Renal pelvis (tissue), 12 donors: ENCODE measurements around the gene NFKB1. TPM values are rescaled to one million over a fixed set of nuclear protein-coding genes. Genes with fewer than 3 reads are reported as not detected.
"Not testable (repeated sequence)": the region's sequence is repeated elsewhere in the genome, so short reads cannot be mapped to it uniquely, and the experiment has no call there.

Experiments used
- DNase-seq: peaks from one replicate; pipeline ENCODE4 v3.0.0-alpha.2; 2013
- long read RNA-seq, 16 experiments: transcript quantifications; one replicate each; lab custom pipeline, GENCODE V29; 2026
- polyA plus RNA-seq, 3 donors: library from polyadenylated mRNA; unstranded; fragments of 120-200 nt; gene quantifications; one replicate each; pipeline ENCODE4 v1.2.1, GENCODE V29; 2013; ENCODE audit not compliant: insufficient read length in 3 of 3

Gene NFKB1, protein sequence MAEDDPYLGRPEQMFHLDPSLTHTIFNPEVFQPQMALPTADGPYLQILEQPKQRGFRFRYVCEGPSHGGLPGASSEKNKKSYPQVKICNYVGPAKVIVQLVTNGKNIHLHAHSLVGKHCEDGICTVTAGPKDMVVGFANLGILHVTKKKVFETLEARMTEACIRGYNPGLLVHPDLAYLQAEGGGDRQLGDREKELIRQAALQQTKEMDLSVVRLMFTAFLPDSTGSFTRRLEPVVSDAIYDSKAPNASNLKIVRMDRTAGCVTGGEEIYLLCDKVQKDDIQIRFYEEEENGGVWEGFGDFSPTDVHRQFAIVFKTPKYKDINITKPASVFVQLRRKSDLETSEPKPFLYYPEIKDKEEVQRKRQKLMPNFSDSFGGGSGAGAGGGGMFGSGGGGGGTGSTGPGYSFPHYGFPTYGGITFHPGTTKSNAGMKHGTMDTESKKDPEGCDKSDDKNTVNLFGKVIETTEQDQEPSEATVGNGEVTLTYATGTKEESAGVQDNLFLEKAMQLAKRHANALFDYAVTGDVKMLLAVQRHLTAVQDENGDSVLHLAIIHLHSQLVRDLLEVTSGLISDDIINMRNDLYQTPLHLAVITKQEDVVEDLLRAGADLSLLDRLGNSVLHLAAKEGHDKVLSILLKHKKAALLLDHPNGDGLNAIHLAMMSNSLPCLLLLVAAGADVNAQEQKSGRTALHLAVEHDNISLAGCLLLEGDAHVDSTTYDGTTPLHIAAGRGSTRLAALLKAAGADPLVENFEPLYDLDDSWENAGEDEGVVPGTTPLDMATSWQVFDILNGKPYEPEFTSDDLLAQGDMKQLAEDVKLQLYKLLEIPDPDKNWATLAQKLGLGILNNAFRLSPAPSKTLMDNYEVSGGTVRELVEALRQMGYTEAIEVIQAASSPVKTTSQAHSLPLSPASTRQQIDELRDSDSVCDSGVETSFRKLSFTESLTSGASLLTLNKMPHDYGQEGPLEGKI
- 10 to 100 TPM; 23.9 to 27.9 (median 27.8) TPM for polyA plus RNA-seq
- long read RNA-seq, donor 1, partial matches to known transcripts = 7 of 9 reads
- long read RNA-seq, donor 1, other reads (novel, unspliced or antisense) = 0 of 9 reads
- long read RNA-seq, donor 2, full-length matches to known transcripts = 4 of 22 reads
- long read RNA-seq, donor 2, partial matches to known transcripts = 18 of 22 reads
- long read RNA-seq, donor 2, other reads (novel, unspliced or antisense) = 0 of 22 reads
- long read RNA-seq, donor 3, partial matches to known transcripts = 0 of 2 reads
- long read RNA-seq, donor 3, other reads (novel, unspliced or antisense) = 0 of 2 reads
- long read RNA-seq, donor 4, partial matches to known transcripts = 7 of 8 reads
- long read RNA-seq, donor 4, other reads (novel, unspliced or antisense) = 0 of 8 reads
- long read RNA-seq, donor 5, partial matches to known transcripts = 0 of 1 reads
- long read RNA-seq, donor 5, other reads (novel, unspliced or antisense) = 0 of 1 reads
- long read RNA-seq, donor 6, full-length matches to known transcripts = 1 of 9 reads
- long read RNA-seq, donor 6, partial matches to known transcripts = 8 of 9 reads
- long read RNA-seq, donor 6, other reads (novel, unspliced or antisense) = 0 of 9 reads
- long read RNA-seq, donor 7, full-length matches to known transcripts = 4 of 9 reads
- long read RNA-seq, donor 7, partial matches to known transcripts = 5 of 9 reads
- long read RNA-seq, donor 7, other reads (novel, unspliced or antisense) = 0 of 9 reads
- long read RNA-seq, donor 8, partial matches to known transcripts = 8 of 8 reads
- long read RNA-seq, donor 8, other reads (novel, unspliced or antisense) = 0 of 8 reads
- long read RNA-seq, donor 9, full-length matches to known transcripts = 3 of 10 reads
- long read RNA-seq, donor 9, partial matches to known transcripts = 7 of 10 reads
- long read RNA-seq, donor 9, other reads (novel, unspliced or antisense) = 0 of 10 reads
- long read RNA-seq, donor 10, full-length matches to known transcripts = 4 of 4 reads
- long read RNA-seq, donor 10, partial matches to known transcripts = 0 of 4 reads
- long read RNA-seq, donor 10, other reads (novel, unspliced or antisense) = 0 of 4 reads
- long read RNA-seq, donor 11 = 0 reads
- long read RNA-seq, donor 12, full-length matches to known transcripts = 4 of 15 reads
- long read RNA-seq, donor 12, partial matches to known transcripts = 11 of 15 reads
- long read RNA-seq, donor 12, other reads (novel, unspliced or antisense) = 0 of 15 reads
- long read RNA-seq, donor 13, full-length matches to known transcripts = 4 of 4 reads
- long read RNA-seq, donor 13, partial matches to known transcripts = 0 of 4 reads
- long read RNA-seq, donor 13, other reads (novel, unspliced or antisense) = 0 of 4 reads
- long read RNA-seq, donor 14, full-length matches to known transcripts = 8 of 29 reads
- long read RNA-seq, donor 14, partial matches to known transcripts = 21 of 29 reads
- long read RNA-seq, donor 14, other reads (novel, unspliced or antisense) = 0 of 29 reads
- long read RNA-seq, donor 15, full-length matches to known transcripts = 4 of 24 reads
- long read RNA-seq, donor 15, partial matches to known transcripts = 20 of 24 reads
- long read RNA-seq, donor 15, other reads (novel, unspliced or antisense) = 0 of 24 reads
- long read RNA-seq, donor 16, full-length matches to known transcripts = 1 of 8 reads
- long read RNA-seq, donor 16, partial matches to known transcripts = 7 of 8 reads
- long read RNA-seq, donor 16, other reads (novel, unspliced or antisense) = 0 of 8 reads

DNA sequence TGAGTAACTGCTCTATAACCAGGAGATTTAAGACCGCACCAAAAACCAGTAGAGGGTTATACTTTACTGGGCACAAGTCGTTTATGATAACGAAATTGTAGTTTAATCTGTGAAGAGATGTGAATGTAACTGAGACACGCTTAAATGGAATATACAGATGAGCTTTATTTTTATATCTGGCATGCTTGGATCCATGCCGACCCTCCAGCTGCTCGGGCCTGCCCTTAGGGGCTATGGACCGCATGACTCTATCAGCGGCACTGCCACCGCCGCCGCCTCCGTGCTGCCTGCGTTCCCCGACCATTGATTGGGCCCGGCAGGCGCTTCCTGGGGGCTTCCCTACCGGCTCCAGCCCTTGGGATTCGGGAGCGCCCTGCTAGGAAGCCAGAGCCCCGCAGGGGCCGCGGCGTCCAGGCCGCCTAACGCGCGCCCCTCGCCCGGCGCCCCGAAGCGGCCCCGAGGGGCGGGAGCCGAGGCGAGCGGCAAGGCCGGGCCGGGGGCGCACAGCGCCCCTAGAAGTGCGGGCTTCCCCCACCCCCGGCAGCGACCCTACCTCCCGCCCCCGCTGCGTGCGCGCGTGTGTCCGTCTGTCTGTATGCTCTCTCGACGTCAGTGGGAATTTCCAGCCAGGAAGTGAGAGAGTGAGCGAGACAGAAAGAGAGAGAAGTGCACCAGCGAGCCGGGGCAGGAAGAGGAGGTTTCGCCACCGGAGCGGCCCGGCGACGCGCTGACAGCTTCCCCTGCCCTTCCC is at the start of gene NFKB1:
NFKB1 (plus strand) TSS at position 664 of the 751 bp plus-strand sequence. CDS start 24,160 bp downstream, outside the sequence.
- peak; percentile 67 for DNase-seq

DNA sequence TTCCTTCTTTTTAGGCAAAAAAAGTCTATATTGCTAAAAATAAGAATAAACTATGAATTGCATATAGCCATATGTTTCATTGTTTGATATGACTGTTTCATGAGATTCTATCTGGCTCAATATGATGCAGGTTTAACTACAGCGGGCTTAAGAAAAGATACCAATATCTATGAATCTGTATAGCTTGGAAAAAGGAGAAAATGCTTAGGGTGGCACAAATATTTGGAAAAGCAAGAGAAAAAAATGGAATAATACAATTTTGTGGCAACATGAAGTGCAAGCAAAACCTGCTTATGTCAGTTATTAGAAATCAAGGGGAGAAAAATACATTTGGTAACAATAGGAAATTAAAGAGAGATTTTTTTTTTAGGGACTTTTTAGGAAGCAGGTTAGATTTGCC is 48.3 kb upstream of the NFKB1 start:
- DNase-seq = no peak

DNA sequence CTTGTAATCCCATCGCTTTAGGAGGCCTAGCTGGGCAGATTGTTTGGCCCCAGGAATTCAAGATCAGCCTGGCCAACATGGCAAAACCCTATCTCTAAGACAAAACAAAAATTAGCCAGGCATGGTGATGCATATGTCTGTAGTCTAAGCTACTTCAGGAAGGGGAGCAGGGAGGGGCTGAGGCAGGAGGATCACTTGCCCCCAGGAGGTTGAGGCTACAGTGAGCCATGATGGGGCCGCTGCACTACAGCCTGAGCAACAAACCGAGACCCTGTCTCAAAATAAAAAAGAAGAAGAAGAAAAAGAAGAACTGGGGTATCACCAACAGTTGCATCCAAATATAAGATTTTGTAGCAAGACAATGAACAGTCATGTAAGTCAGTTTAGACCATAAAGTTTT is 47.3 kb upstream of the NFKB1 start:
- DNase-seq = no peak

DNA sequence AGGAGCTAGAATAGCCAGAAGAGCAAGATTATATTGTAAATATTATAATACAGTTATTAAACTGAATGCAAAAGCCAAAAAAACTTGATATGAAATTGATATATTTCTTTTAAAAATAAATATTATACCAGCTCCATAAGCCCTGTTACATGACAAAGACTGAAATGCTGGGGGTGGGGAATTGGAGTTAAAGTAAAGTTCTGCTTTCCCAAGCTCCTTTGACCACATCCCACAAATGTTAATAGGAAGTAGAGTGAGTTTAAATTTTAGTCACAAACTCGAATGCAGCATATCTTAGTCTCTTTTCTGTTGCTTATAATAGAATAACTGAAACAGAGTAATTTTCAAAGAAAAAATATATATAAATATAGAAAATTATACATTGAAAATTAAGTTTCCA is 46.9 kb upstream of the NFKB1 start:
- DNase-seq = no peak

DNA sequence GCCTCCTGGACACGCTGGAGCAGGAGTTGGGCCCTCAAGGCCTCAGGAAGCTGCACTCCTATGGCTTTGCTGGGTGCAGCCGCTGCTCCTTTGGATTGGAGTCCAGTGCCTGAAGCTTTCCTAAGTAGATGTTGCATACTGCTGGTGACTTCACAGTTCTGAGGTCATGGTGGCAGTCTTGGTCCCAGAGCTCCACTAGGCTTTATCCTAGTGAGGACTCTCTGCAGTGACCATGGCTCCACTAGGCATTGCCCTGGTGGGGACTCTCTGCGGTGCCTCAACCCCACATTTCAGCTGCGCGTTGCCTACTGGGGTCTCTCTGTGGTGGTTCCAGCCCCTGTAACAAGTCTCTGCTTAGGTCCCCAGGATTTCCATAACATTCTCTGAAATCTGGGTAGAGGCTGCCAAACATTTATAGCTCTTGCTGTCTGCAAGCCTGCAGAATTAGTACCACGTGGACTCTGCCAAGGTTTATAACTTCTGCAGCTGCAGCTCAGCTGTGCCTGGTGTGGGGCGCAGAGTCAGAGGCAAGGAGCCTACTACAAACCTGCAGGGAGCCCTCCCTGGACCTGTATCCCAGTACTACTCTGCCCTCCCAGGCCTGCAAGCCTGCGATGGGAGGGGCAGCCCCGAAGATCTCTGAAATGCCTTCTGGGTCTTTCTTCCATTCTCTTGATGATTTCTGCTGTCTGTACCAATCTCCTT is 46.0 kb upstream of the NFKB1 start:
- DNase-seq = no peak

DNA sequence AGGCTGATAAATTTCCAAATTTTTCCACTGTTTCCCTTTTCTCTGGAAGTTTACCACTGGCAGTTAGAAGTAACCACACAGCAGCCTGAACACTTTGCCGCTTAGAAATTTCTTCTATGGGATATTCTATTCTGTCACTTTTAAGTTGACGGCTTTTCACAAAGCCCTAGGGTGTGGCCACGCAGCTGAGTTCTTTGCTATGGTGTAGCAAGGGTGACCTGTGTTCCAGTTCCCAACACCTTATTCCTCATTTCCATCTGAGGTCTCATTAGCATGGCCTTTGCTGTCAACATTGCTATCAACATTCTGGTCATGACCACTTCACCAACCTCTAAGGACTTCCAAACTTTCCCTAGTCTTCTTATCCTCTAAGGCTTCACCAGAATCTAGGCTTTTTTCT is 45.4 kb upstream of the NFKB1 start:
- no peak for DNase-seq

DNA sequence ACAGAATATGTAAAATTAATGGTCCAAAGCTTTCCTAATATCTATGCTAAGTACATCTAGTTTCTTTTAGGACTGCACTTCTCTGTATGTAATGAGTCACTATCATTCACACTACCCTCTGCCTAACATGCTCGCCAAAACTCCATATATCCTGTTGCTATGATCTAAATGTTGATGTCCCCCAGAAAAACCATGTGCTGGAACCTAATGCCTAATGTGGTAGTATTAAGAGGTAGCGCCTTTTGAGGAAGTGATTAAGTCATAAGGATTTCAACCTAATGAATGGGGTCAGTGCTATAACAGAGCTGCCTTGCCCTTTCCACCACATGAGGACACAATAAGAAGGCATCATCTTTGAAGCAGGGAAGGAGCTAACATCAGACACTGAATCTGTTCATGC is 34.9 kb upstream of the NFKB1 start:
- DNase-seq = no peak

DNA sequence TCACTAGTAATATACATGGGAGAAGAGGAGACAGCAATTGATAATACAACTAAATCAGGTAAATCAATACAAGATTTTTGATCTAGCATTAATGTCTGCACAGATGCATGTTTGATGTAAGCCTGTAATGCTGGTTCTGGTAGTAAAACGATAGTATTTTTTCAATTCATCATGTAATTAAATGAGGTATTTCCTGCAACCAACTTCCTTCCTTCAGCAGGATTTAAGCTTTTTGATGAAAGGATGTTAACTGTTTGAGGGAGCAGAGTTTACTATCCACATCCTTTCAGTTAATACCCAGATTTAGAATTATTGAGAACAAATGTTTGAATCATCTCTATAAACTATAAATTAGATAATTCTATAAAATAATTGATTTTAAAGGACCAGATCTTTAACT is 31.4 kb upstream of the NFKB1 start:
- DNase-seq = no peak

DNA sequence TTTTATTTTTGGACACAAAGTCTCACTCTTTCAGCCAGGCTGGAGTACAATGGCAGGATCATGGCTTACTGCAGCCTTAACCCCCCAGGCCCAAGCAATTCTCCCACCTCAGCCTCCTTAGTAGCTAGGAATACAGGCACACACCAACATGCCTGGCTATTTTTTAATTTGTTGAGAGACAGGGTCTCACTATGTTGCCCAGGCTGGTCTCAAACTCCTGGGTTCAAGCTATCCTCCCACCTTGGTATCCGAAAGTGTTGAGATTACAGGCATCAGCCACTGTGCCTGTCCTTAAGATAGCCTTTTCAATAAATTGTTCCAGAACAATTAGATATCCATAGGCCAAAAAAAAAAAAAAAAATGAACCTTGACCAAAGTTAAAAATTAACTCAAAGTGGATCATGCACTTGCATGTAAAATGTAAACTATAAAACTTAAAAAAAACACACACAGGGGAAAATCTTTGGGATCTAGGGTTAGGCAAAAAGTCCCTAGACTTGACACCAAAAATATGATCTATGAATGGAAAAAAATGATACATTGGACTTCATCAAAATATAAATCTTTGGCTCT is 28.6 kb upstream of the NFKB1 start:
- DNase-seq = no peak

DNA sequence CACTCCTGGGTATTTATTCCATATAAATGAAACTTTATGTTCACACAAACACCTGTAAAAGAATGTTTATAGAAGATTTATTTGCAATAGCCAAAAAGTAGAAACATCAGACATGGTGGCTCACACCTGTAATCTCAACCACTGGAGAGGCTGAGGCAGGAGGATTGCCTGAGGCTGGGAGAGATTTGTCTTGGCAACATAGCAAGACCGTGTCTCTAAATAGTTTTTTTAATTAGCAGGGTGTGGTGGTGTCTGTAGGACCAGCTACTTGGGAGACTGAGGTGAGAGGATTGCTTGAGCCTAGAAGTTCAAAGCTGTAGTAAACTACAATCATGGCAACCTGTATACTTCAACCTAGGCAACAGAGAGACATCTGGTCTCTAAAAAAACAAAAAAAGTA is 27.7 kb upstream of the NFKB1 start:
- no peak for DNase-seq

DNA sequence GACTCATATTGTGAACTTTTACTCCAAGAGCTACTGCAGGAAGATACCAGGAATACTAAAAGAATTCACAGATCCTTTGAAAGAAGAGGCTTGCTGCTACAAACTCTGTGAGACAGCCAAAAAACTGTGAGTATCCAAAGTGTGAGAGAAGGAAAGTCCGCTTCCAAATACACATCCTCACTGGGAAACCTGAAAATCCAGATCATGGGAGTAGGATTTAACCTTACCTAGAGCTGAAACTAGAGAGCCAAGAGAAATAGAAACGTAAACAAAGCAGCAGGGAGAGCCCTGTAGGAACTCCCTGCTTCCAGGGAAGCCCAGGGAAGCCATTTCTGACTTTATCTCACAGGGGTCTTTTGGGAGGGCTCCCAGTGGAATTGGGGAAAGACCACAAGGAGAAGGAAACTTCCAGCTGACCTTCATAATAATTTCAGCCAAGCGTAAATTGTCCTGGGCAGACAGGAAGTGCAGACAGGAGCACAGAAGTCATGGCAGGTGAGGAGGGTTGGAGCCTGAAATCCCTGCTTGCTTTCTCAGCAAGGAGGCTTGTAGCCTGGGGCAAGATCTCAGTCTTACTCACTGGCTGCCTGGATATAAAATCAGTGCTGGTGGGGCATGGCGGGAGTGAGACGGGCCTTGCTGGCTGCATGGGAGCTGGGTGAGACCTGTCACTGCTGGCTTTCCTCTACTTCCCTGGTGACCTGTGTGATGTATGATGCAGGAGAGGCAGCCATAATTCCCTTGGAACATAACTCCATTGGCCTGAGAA is 26.2 kb upstream of the NFKB1 start:
- no peak for DNase-seq

DNA sequence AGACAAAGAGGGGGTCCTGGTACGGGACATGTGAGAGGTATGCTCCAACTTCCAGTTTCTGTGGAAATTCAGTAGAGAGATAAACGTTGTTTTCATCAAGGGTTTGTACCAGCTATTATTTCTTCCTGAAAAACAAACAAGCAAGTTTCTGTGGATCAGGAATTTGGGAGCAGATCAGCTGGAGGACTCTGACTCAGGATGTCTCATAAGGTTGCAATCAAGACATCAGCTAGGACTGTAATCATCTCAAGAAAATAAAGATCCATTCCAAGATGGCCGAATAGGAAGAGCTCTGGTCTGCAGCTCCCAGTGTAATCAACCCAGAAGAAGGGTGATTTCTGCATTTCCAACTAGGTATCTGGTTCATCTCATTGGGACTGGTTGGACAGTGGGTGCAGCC is 23.5 kb upstream of the NFKB1 start:
- DNase-seq = no peak

DNA sequence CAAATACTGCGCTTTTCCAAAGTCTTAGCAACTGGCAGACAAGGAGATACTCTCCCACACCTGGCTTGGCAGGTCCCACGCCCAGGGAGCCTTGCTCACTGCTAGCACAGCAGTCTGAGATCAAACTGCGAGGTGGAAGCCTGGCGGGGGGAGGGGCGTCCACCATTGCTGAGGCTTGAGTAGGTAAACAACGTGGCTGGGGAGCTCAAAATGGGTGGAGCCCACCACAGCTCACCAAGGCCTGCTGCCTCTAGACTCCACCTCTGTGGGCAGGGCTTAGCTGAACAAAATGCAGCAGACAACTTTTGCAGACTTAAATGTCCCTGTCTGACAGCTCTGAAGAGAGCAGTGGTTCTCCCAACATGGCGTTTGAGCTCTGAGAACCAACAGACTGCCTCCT is 23.0 kb upstream of the NFKB1 start:
- DNase-seq = no peak

DNA sequence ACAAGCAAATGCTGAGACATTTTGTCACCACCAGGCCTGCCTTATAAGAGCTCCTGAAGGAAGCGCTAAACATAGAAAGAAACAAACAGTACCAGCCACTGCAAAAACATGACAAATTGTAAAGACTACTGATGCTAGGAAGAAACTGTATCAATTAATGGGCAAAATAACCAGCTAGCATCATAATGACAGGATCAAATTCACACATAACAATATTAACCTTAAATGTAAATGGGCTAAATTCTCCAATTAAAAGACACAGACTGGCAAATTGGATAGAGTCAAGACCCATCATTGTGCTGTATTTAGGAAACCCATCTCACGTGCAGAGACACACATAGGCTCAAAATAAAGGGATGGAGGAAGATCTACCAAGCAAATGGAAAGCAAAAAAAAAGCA is 21.3 kb upstream of the NFKB1 start:
- DNase-seq = not testable (repeated sequence)

DNA sequence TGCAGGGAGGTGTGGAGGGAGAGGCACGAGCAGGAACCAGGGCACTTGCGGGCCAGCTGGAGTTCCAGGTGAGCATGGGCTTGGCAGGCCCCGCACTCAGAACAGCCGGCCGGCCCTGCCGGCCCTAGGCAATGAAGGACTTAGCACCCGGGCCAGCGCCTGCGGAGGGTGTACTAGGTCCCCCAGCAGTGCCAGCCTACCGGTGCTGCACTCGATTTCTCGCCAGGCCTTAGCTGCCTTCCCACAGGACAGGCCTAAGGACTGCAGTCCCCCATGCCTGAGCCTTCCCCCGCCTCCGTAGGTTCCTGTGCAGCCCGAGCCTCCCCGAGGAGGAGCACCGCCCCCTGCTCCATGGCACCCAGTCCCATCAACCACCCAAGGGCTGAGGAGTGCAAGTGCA is 18.0 kb upstream of the NFKB1 start:
- DNase-seq = no peak

DNA sequence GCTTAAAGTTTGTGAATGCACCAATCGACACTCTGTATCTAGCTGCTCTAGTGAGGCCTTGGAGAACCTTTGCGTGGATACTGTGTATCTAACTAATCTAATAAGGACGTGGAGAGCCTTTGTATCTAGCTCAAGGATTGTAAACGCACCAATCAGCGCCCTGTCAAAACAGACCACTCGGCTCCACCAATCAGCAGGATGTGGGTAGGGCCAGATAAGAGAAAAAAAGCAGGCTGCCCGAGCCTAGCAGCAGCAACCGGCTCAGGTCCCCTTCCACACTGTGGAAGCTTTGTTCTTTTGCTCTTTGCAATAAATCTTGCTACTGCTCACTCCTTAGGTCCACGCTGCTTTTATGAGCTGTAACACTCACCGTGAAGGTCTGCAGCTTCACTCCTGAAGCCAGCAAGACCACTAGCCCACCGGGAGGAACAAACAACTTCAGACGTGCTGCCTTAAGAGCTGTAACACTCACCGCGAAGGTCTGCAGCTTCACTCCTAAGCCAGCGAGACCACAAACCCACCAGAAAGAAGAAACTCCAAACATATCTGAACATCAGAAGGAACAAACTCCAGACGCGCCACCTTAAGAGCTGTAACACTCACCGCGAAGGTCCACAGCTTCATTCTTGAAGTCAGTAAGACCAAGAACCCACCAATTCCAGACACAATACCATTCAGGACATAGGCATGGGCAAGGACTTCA is 17.0 kb upstream of the NFKB1 start:
- not testable (repeated sequence) for DNase-seq
